Tracheal epithelial cell (primary cell): ENCODE results near the gene BTF3. TPM values are rescaled to one million over a fixed set of nuclear protein-coding genes. Genes with fewer than 3 reads are reported as not detected.

ENCODE experiments used
- total RNA-seq: library from RNA; depleted of rRNA; stranded (reverse); fragments of >200 nt; gene quantifications from 2 replicates; pipeline ENCODE4 v1.2.1, GENCODE V29; 2014

BTF3 gene
- total RNA-seq: 225 and 348 TPM in 2 replicates

DNA sequence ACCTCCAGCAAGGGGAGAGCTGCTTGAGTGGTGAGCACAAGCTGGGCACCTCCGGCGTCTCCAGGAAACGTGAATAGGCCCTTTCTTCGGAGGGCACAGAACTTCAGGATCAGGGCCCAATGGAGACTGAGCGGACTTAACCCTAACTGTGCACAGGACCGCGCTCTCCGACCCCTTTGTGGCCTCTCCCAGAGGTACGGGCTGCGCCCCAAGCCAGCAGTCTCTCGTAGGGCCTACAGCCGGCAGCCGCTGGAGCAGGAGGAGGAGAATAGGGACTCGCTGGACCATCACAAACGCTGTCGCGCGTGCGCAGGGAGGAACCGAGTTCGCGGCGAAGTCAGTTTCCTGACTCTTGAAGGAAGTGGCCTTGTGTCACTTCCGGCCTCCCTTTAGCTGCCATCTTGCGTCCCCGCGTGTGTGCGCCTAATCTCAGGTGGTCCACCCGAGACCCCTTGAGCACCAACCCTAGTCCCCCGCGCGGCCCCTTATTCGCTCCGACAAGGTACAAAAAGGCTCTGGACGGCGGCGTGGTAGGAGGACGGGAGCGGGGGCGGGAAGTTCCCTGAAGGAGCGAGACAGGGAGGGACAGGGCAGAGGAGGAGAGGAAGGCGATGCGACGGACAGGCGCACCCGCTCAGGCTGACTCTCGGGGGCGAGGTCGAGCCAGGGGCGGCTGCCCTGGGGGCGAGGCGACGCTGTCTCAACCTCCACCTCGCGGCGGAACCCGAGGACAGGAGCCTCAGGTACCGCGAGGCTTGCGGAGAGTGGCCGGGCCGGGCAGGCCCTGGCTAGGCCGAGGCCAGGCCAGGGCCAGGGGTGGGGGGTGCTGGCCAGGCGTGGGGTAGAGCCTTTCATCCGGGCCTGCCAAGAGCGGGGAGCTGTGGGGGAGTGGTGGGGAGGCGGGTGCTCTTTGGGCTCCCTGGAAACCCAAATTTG, at the start of gene BTF3:
BTF3 (plus strand) TSS at position 386 of the 936 bp plus-strand sequence; CDS start at position 612, 226 bp downstream.

DNA sequence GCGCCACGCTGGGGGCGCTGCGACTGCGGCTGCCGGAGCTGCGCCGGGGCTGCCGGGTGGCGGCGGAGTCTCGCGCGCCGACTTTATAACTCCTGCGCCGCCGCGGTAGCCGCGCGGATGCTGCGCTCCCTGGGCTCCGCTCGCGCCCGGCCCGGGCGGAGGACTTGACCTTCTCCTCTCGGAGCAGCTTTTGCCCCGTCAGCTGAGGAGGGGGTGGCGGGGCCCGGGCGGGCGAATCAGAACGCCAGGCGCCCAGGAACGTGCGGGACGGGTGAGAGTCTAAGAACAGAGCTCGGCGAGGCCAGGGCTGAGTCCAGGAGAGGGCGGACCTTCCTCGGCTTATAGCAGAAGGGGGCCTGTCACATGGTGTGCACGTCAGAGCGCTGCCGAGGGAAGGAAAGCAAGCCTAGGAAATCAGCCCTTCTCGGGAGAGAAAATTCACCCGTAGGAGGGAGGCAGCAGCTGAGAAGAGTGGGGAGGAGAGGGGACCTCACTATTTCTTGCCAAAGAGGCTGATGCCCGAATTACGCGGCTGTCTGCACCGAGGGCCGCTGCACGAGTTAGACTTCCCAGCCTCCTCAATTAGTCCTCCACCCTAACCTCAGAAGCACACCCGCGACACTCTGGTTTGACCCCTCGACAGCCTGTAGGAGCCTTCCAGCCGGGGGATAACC, 49.6 kb upstream of the BTF3 start, which contains the start of gene FOXD1:
FOXD1 (minus strand) TSS at position 315 of the 674 bp plus-strand sequence. CDS start 415 bp downstream, outside the sequence.

Other genes starting within 250 kb of the BTF3 start
- gene FOXD1, start 49.7 kb upstream of the BTF3 start, total RNA-seq: 4.1 and 4.9 TPM in 2 replicates
- gene ANKRA2, start 67.2 kb downstream of the BTF3 start, total RNA-seq: 8.2 and 35.0 TPM in 2 replicates
- gene UTP15, start 67.3 kb downstream of the BTF3 start, total RNA-seq: 23.4 and 33.2 TPM in 2 replicates
- gene ARHGEF28, start 127.8 kb downstream of the BTF3 start, total RNA-seq: 36.7 and 68.7 TPM in 2 replicates